GM12875 (cell line): Measurements from ENCODE around the gene FNDC4.

Experiments
- H3K4me3 ChIP-seq: one replicate; pipeline ENCODE4 v1.5.1; 2011; ENCODE audit warnings: low read depth, low read length, control low read depth
- CTCF ChIP-seq: IDR thresholded peaks from 2 replicates; pipeline ENCODE4 v1.5.1; 2011; ENCODE audit warnings: low read depth, mild to moderate bottlenecking, control low read depth, inconsistent platforms, low read length, moderate library complexity, borderline replicate concordance; ENCODE audit not compliant: insufficient read depth

The FNDC4 gene

GRCh38 chr2:27461118-27461517, 33.9 kb downstream of the FNDC4 start:
- H3K4me3 ChIP-seq, result no peak overlapping the region
- no peak for TF ChIP-seq CTCF

- no peak overlapping the region for H3K4me3 ChIP-seq
- TF ChIP-seq CTCF, result no peak
Measured at GRCh38 chr2:27453968-27454367, 41.0 kb downstream of the FNDC4 start.

DNA sequence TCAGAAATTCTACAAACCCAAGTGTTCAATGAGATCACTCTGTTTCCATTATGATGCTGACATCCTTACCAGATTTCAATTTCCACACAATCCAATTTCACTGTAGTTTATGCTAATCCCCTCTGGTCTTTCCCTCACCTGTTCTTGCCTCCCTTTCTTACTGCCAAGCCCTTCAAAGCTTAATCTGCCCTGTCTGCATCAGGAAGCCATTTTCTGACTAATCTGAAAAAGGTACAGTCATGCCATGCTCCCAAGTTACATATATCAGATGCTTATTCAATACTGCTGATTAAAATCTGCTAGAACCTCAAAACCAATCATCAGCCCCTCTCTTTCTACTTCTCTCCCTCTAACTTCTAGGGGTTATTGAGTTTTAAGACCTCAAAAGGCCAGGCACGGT, 43.9 kb downstream of the FNDC4 start:
- no peak for TF ChIP-seq CTCF
- no peak overlapping the region for H3K4me3 ChIP-seq

DNA sequence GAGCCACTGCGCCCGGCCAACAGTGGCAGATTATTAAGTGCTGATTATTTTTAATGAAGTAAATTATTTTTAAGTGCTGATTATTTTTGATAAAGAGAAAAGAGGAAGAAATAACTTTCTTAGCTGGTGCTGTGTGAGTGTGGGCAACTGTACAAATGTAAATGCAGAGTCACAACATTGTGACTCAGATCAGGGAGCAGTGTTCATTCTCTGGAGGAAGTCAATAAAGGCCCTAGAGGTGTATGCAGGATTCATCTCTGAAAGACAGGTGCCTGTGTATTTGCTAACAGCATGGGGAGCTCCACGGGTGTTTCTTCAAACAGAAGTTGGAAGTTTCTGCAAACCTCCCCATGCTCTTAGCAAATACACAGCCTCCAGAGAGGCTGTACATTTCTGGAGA, 46.6 kb downstream of the FNDC4 start:
- no peak for TF ChIP-seq CTCF
- no peak overlapping the region for H3K4me3 ChIP-seq

DNA sequence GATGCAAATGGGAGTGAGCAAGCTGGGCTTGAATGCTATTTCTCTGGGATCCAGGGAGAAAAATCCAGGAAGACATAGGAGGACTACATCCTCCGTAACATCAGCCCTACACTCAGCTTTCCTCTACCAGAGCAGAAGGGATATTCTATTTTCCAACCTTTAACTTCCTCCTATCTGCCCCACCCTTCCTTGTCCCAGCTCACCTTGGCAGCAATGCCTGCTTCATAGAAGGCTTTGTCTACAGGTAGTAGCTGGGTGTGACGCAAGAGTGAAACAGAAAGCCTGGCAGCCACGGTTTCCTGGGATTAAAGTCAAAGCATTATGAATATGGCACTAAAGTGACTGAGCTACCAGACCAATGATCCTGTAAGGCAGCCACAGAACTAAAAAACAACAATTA, 48.9 kb downstream of the FNDC4 start:
- H3K4me3 ChIP-seq, result no peak overlapping the region
- no peak for TF ChIP-seq CTCF

GRCh38 chr2:27445615-27446014, 49.4 kb downstream of the FNDC4 start:
- no peak for TF ChIP-seq CTCF
- H3K4me3 ChIP-seq, result no peak overlapping the region

DNA sequence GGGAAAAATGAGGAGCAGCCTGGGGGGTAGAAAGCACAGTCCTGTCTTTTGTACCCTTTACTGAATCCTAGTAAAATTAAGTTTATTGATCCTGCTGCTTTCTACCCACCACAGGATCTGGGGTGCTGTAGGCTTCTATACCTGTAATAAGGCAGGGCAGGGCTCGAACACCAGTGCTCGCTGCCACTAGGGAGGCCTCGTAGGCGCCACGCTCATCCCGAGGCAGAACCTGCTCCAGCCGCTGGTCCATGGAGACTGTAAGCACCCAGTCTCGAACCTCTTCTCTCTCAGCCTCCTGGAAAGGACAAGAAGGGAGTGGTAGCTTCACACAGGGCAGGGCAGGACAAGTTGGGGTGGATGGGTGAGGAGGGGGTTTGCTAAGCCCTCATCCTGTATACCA, 49.8 kb downstream of the FNDC4 start:
- no peak for TF ChIP-seq CTCF
- H3K4me3 ChIP-seq, result no peak overlapping the region

- no peak for TF ChIP-seq CTCF
- no peak overlapping the region for H3K4me3 ChIP-seq
Measured at GRCh38 chr2:27442920-27443282, 52.1 kb downstream of the FNDC4 start.
